GM12892 (cell line): ENCODE results near the gene MYNN.

Source experiments
- POLR2A ChIP-seq: IDR thresholded peaks from 2 replicates; pipeline ENCODE4 v1.6.1; 2011; ENCODE audit warnings: low read depth, low read length, control low read depth
- POLR2AphosphoS5 ChIP-seq: IDR thresholded peaks from 2 replicates; pipeline ENCODE4 v1.6.1; 2011; ENCODE audit warnings: low read depth, low read length, control low read depth
- TAF1 ChIP-seq: IDR thresholded peaks from 2 replicates; pipeline ENCODE4 v1.6.1; 2011; ENCODE audit warnings: low read depth, mild to moderate bottlenecking, control low read depth, low read length, borderline replicate concordance

GRCh38 chr3:169754711-169755110, 18.5 kb upstream of the MYNN start:
- TF ChIP-seq POLR2A (no peak), POLR2AphosphoS5 (no peak), TAF1 (no peak)
